Esophagus squamous epithelium (tissue), 4 donors: Measurements from ENCODE around the gene FFAR3.

Experiments
- CTCF ChIP-seq, 6 experiments: fragments of 450-650 bp in 4 of 6; fragments of 200-600 bp in 2 of 6; sonication (generic) in 2 of 6; IDR thresholded peaks; one replicate each; pipeline ENCODE4 v1.5.1; 2016 to 2019; ENCODE audit warnings: antibody characterized with exemption in 6 of 6, mild to moderate bottlenecking in 4 of 6, moderate library complexity in 4 of 6
- POLR2A ChIP-seq, 4 donors: fragments of 450-650 bp; IDR thresholded peaks; one replicate each; pipeline ENCODE4 v1.6.1; 2017; ENCODE audit warnings: antibody characterized with exemption in 4 of 4, mild to moderate bottlenecking in 4 of 4, moderate library complexity in 3 of 4

- TF ChIP-seq CTCF (IDR thresholded peaks at IDR 0.05) (no peak), POLR2A (IDR thresholded peaks at IDR 0.05) (no peak)
Measured at GRCh38 chr19:35322014-35322413, 36.2 kb upstream of the FFAR3 start.
